ENCODE results near the gene PPP3CB.

PPP3CB gene

DNA sequence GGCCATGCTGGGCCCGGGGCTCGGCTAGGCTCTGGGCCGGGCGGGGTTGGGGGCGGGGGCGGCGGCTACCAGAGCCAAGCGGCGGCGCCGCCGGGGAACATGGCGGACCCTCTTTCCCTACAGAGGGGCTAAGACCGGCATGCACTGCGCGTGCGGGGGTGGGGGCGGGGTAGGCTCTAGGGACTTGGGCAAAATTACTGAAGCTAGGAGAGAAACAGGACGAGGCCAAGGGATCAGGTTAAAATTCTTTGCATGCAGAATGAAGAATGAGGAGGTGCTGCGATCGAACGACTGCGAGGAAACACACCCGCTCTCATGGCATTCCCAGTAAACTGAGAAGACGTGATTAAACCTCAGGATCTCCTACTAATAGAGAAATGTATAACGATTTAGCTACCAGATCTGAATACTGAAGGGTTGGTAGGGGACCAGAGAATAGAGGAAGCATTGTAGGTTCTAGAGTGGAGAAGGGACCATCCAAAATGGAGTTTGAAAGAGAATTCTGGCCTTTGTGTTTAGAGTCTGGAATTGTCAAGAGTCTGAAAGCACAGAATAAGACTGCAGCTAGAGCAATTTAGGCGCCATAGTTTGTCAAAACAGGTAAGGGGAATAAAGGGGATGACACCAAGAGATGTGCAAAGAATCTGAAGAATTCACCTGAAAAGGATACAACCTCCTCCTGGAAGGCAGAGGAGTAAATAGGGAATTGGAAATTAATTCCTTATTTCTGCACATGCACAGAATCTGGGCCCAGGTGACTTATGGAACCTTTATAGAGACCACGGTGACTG is at the start of gene PPP3CB:
Gene PPP3CB (minus strand): TSS at position 141 of the 791 bp plus-strand sequence. CDS start 135 bp downstream, at position 6.
- DNase-seq = peak; percentile 63 to 97 (median 91)

DNA sequence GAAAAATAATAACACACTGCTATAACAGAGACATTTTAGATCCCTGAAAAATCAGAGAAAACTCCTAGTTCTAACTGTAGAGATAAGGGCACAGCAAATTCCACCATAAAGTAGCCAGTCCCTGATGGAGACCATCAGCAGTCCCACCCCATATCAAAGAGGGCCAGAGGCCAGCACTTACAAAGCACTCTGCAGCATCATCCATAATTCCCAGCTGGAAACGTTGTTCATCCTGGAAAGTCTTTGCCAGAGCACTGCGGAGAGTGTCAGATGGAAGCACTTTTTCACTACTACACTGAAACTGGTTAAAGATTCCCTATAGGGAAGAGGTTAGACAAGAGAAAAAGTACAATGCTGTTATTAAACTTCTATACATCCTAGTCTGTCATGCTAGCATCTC is 49.5 kb upstream of the PPP3CB start:
- no peak for DNase-seq

DNA sequence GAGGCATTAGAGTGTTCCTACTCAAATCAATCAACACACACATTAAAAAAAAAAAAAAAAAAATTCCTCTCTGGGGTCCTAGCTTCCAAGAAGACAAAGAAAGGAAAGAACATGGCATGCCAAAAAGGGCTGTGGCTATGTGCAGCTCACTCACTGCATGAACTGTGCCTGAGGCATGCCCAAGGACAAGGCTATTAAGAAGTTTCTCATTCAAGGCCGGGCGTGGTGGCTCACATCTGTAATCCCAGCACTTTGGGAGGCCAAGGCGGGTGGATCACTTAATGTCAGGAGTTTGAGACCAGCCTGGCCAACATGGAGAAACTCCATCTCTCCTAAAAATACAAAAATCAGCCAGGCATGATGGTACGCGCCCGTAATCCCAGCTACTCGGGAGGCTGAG is 41.9 kb upstream of the PPP3CB start:
- DNase-seq = no peak

DNA sequence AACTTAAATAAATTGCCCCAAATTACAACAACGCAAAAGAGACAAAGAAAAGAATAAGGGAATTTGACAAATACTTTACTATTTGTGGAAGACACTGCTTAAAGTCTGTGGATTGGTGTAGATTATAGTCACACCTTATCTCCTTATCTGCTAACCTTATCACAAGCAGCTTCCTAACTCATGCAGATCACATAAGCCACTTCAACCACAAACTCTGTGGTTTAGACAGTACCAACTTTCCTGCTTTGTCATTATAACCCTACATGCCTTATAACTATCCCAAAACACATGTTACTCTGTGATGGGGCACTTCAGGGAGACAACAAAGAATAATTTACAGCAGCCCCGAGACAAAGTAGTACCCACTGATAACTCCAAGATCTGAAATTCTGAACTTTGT is 41.5 kb upstream of the PPP3CB start:
- DNase-seq = no peak

DNA sequence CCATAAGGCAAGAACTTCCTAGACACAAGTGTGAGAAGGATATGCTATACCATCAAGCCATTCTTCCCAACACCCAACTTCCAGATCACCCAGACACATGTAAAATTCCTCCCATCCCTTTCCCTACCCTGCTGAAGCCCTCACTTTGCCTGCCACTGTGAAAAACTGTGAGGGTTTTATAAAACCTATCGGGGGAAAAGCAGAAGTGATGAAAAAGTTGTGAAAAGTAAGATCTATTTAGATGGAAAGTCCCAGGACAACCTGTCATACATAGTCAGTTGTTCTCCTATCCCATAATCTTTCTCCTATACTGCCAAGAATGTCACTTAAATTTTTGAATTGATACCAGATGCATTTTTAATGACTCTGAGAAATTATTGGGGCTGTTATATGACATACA is 39.0 kb upstream of the PPP3CB start:
- DNase-seq = no peak

DNA sequence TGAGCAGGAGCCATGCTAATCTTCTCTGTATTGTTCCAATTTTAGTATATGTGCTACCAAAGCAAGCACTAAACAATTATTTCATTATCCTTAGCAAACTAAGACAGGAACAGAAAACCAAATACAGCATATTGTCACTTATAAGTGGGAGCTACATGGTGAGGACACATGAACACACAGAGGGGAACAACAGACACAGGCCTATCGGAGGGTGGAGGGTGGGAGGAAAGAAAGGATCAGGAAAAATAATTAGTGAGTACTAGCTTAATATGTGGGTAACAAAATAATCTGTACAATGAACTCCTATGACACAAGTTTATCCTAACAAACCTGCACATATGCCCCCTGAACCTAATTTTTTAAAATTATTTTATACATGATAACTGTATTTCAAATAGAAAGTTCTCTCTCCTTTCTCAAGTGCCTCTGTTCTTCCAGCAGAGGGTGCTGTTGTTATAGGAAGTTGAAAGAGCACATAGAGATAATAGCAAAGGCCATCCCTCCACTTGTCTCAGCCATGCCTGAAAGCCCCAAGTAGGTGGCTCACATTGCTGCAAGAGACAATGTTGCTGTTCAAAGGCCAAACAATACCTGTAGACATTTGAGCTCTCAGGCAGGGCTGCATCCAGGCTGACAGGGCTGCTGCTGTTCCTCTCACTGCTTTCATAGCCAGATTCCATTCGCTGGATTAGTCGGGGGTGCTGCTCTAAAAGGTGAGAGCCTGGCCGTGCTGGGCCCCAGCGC is 33.4 kb upstream of the PPP3CB start:
- peak in 8 of 14 donors; percentile 4 to 63 (median 11) for DNase-seq

DNA sequence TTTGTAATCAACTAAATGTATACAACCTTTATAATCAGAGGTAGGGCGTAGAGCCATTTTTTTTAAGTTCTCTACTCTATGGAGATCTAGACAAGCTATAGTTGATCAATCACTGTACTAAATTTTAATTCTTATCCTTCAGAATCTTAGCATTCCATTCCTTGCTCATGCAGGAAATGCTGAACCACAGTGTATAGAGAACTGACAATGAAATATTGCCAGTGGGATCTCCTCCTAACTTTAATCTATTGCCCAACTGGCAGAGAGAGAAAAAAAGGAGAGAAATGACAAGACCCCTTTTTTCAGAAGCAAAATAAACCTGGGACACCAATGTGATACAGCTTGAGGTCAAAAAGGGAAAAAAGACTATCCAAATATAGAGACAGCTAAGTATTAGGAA is 26.4 kb upstream of the PPP3CB start:
- no peak for DNase-seq

DNA sequence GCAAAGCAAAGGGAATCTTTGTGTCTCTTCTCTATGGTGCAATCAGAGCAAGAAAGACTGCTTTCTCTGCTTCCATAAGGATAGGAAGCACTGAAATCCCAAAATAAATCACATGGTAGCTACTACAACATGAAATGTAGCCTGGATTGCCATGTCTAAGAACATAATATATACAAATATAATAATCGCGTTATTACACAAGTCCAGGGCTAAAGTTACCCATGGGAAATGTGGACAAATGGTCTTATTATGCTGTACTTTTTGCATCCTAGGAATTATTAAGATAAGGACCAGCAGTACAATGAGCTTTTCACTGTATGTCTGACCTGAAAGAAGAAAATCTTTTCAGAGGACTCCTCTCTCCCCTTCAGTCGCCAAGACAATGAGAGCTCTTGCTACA is 23.5 kb upstream of the PPP3CB start:
- no peak for DNase-seq

DNA sequence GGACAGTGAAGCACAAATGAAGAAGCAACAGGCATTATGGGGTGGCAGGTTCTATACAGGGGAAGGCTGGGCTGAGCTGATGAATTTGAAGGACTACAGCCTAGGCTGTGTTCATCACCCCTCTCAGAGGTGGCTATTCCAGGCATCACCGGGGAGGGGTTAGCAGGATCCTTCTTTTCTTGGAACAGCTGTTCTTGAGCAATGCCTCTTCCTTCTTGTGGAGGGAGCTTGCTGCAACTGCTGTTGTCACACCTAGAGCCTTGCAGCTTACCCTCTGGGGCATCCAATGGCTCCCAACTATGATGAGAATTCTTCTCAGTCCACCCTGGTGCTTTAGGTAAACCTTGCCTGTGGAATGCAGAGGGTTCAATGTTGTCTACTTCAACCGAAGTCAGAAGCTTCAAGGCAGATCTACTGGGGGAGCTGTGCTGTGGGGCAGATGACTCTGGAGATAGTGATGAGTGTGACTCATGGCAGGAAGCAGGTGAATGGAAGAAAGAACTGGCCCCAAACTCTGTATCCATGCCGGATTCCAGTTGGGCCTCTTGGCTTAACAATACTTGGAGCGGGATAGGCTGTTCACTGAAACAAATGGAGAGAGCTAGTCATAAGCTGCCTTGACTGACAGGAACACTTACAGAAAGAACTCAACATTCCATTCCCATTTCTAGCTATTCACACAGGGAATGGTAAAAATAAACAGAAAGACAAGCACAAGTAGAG is 21.5 kb upstream of the PPP3CB start:
- DNase-seq = no peak

DNA sequence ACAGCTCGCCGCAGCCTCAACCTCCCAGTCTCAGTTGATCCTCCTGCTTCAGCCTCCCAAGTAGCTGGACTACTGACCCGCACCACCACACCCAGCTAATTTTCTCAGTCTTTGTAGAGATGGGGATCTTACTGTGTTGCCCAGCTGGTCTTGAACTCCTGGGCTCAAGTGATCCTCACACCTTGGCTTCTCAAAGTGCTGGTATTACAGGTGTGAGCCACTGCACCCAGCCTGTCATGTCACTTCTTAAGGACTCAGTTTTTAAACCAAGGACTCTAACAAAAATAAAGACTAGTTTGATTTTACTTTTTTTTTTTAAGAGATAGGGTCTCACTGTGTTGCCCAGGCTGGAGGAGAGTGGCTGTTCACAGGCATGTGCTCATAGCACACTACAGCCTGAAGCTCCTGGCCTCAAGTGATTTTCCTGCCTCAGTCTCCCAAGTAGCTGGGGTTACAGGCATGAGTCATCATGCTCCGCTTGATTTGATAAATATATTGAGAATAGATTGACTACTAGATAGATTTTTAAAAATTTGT is 16.5 kb upstream of the PPP3CB start:
- DNase-seq = no peak

DNA sequence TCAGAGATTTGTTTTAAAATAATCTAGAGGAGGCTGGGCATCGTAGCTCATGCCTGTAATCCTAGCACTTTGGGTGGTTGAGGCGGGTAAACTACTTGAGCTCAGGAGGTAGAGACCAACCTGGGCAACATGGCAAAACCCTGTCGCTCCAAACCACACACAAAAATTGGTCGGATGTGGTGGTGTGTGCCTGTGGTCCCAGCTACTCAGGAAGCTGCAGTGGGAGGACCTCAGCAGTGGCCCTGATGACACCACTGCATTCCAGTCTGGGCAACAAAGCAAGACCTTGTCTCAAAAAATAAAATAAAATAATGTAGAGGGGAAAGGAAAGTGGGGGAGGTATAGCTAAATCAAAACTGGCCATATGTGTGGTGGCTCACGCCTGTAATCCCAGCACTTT is 13.9 kb upstream of the PPP3CB start:
- DNase-seq = no peak

DNA sequence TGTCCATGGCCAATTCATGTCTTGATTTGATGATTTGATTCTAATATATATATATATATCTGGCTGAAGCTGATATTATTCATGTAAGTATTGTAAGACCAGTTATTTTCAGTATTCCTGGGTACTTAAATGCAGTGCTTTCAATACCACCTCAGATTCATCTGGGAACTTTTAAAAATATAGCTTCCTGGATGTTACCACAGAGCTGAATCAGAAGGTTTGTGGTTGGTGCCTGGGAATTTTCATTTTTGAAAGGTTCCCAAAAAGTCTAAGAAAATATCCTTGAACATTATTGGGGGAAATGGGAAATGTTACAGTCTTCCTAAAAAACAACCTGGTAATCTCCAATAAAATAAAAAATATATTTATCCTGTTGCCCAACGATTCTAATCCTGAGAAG is 10.7 kb upstream of the PPP3CB start:
- no peak for DNase-seq

DNA sequence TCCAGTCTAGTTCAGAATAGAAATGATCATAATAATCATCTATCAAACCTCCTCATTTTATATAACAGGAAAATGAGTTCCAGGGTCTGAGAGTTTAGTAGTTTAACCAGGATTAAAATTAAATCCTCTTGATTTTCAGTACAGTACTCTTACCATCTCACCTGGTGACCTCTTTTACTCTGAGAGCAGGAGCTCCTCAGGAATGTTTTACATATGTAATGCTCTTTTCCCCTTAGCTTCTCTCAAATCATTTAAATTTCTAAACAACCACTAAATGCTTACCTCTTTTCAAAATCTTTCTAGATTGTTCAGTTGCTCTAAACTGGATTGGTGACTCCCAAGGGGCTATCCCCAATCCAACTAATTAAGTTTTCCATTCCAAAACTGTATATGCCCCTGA is 10.2 kb upstream of the PPP3CB start:
- no peak for DNase-seq

DNA sequence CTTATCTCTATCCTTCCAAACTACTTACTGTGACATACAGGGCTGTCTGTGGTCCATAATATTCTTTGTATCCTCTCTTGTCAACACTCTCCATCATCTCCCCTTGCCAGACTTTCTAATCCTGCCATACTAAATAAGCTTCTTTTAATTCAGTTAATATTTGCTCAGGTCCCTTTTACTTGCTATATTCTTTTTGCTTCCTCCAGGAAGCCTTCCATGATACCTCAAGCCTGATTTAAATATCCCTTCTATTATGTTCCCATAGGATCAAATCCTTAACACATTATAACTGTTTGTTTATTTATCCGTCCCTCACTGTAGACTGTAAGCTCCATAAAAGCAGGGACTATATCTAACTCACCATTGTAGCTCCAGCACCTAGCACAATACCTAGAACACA is 7.2 kb upstream of the PPP3CB start:
- no peak for DNase-seq

DNA sequence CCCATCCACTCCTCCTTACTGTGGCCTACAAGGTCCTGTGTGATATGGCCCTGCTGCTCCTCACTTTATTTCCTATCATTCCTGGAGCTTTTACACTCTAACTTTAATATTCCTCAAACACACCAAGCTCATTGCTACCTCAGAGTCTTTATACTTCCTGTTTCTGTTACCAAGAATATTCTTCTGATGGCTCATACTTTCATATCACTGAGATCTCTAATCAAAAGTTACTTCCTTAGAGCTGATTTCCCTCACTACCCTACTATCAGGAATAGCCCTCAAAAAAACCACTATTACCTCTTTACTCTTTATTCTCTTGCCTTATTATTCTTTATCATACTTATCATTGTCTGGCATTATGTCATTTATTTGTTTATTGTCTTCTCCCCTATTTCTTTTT is 5.8 kb upstream of the PPP3CB start:
- no peak for DNase-seq

DNA sequence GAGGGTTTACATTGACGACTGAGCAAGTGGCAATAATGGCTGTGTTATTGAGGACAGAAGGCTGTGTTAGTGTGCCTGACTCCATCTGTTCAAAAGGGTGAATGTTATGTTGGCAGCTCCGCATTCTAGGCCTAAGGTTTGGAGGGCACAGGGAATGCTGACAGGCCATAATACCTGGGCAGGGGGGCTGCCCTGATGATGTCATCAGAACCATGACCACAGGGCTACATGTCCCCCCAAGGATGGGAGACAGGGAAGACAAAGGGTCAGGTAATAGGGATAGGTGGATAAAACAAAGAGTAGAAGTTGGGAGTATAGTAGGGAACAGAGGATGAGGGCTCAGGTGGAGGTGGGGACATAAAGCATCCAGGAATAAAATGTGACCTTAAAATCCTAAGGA is 1.8 kb upstream of the PPP3CB start:
- no peak for DNase-seq

DNA sequence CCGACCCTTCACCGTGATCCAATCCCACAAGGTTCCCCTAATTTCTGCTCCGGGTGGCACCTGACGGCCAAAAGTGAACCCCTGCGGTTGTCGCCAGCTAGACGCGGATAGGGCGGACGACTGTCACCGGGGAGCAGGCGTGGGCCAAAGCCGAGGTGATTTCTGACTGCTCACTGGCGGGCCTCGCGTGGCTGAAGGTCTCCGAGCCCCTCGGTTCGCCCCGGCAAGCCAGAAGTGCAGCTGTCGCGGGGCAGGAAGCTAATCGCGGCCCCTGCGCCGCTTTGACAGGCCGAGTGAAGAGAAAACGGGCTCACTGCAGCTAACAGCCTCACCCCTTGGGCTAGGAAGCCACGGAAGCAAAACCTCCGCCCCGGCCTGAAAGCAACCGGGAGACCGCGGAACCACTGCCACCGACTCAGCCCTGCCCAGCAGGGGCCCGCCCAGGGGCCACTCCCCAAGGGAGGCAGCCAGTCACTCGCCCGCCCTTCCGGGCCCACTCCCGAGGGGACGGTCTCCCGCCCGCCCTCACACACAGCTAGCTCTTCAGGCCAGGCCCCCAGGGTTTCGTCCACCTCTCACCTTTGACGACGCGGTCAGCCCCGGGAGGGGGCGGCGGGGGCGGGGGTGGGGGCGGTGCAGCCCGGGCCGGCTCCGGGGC is 469 bp downstream of the PPP3CB start:
- DNase-seq = peak; percentile 63 to 97 (median 90)

DNA sequence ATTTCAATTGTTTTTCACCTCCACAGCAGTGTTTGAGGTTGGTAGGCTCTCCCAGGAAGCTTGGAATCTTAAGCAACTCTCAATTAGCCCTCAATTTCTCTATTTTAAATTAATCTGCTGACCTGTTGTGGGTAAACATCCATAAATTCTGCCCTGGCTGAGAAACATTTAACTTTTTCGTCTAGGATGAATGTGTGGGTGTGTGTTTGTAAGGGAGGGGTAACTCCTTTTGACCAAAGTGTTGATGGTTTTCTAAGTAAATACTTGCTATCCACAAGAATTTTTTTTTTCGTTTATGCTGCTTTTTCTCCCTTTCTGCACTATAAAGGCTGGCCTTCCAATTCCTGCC is 973 bp downstream of the PPP3CB start:
- DNase-seq = no peak

DNA sequence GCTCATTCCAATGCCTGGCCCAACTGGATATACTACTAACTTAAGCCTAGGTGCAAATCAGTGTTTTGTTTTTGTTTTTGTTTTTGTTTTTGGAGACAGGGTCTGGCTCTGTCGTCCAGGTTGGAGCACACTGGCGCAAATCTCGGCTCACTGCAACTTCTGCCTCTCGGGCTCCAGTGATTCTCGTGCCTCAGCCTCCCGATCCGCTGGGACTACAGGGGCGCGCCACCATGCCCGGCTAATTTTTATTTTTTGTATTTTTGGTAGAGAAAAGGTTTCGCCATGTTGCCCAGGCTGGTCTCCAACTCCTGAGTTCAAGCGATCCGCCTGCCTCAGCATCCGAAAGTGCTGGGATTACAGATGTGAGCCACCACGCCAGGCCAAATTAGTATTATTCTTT is 1.6 kb downstream of the PPP3CB start:
- DNase-seq = no peak

DNA sequence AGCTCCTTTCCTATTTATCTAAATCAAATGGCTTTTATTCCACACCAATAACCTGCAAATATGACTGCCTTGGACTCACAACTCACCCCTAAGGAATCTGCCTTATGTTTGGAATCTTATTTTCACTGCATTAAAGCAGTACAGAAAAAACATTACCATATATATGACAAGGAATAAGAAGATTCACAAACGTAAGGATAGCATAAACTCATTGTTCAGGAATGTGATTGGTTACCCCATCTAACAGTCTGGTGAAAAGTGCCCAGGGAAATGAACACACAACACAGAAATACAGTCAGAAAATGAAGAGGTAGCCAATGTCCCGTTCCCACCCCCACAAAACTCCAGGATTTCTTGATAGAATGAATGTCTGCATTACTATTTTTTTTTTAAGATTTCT is 2.0 kb downstream of the PPP3CB start:
- DNase-seq = no peak

DNA sequence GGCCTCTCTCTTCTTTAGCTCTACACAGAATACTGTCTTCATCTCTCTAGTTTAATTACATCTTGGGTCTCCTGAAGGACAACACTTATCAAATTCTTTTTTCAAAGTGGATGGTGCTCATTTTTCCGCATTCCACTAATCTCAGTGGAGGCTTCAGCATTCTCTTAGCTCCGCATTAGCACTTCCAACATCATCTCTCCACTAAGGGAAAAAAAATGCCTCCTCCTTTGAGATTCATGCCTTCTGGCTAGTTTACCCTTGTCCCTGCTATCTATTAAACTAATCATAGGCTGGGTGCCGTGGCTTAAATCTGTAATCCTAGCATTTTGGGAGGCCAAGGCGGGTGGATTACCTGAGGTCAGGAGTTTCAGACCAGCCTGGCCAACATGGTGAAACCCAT is 9.2 kb downstream of the PPP3CB start:
- no peak for DNase-seq

DNA sequence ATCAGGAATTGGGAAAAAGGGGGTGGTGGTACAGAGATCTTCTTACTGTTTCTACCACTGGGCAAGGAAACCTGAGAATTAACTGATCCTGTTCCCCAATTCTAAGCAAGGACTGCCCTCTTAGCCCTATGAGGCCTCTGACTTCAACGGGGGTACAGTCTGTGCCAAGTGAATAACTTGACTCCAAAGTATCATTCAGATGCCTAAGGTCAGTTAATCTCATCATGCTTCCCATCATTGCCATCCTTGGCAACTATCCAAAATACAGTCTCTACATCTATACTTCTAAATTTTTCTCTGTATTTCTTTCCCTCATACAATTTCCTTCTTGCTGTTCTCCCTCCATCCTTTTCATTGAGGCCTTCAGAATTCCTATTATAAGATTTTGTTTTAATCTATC is 10.5 kb downstream of the PPP3CB start:
- DNase-seq = no peak

DNA sequence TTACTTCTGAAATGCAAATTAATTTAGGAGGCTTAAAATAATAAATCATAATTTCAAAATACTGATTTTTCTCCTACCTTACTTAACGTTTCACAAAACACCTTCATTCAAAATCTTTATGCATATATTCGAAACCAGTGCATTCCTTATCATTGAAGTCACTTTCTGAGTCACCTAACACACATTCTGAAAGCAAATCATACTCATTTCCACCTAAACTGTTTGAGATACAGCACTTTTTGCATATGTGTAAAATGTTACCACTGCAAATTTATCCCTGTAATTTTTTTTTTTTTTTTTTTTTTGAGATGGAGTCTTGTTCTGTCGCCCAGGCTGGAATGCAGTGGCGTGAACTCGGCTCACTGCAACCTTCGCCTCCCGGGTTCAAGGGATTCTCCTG is 15.7 kb downstream of the PPP3CB start:
- no peak for DNase-seq

Data from C1 segment of cervical spinal cord (tissue), 14 donors.